Gastrocnemius medialis (tissue), 4 donors: Measurements from ENCODE around the gene GPA33. TPM values are rescaled to one million over a fixed set of nuclear protein-coding genes. Genes with fewer than 3 reads are reported as not detected.

Experiments used
- ATAC-seq, 2 donors: fragments of 150-250 bp; one replicate each; pipeline ENCODE4 v1.9.1; 2016
- DNase-seq, 2 donors: peaks; one replicate each; pipeline ENCODE4 v3.0.0-alpha.2; 2019
- H3K27ac ChIP-seq, 4 donors: fragments of 200-600 bp; sonication (generic); 1 replicate in 1 of 4; 2 replicates in 3 of 4; pipeline ENCODE4 v1.5.1; 2016 to 2018; ENCODE audit warnings: mild to moderate bottlenecking in 2 of 4, moderate library complexity in 1 of 4
- H3K27me3 ChIP-seq, 3 donors: fragments of 200-600 bp; sonication (generic) in 2 of 3; 1 replicate in 1 of 3; 2 replicates in 2 of 3; pipeline versions ENCODE4 v1.5.1 to v1.6.0; 2016 to 2019; ENCODE audit warnings: mild to moderate bottlenecking in 1 of 3, moderate library complexity in 1 of 3
- H3K36me3 ChIP-seq, 2 donors: fragments of 200-600 bp; sonication (generic) in 1 of 2; one replicate each; pipeline ENCODE4 v1.5.1; 2017 to 2018
- H3K4me1 ChIP-seq, 2 donors: fragments of 200-600 bp; sonication (generic) in 1 of 2; one replicate each; pipeline ENCODE4 v1.5.1; 2016 to 2017; ENCODE audit warnings: mild to moderate bottlenecking in 2 of 2
- H3K4me3 ChIP-seq, 4 donors: fragments of 200-600 bp; sonication (generic) in 3 of 4; 1 replicate in 1 of 4; 2 replicates in 3 of 4; pipeline ENCODE4 v1.5.1; 2016 to 2019; ENCODE audit warnings: mild to moderate bottlenecking in 2 of 4
- H3K9me3 ChIP-seq, 3 donors: fragments of 200-600 bp; sonication (generic) in 2 of 3; 1 replicate in 1 of 3; 2 replicates in 2 of 3; pipeline ENCODE4 v1.5.1; 2016 to 2019
- POLR2A ChIP-seq, 2 donors: fragments of 450-650 bp; IDR thresholded peaks; one replicate each; pipeline ENCODE4 v1.6.1; 2017; ENCODE audit warnings: antibody characterized with exemption in 2 of 2, mild to moderate bottlenecking in 2 of 2, moderate library complexity in 2 of 2
- in situ Hi-C, 4 donors: fragments of 200-750 bp; cut with MboI; loops; one replicate each; pipeline versions ENCODE4 v1.15.0 to v1.8.0; 2017; ENCODE audit warnings: low sequenced_read_pairs in 4 of 4
- intact Hi-C: fragments of 100-400 bp; cut with DNase I; formaldehyde crosslinking; loops from one replicate; pipeline ENCODE4 v1.15.1; 2023; ENCODE audit warnings: low total_unique reads
- total RNA-seq, 4 donors: library from RNA; depleted of rRNA; stranded (reverse); fragments of >200 nt; gene quantifications; one replicate each; pipeline versions ENCODE4 v1.1.0 to v1.2.3, GENCODE V29; 2016
- TF ChIP-seq, protein P1 (sequence below), 5 experiments: fragments of 450-650 bp in 3 of 5; fragments of 200-600 bp in 2 of 5; sonication (generic) in 2 of 5; IDR thresholded peaks in 4 of 5; conservative IDR thresholded peaks in 1 of 5; 1 replicate in 4 of 5; 2 replicates in 1 of 5; pipeline ENCODE4 v1.5.1; 2016 to 2019; ENCODE audit warnings: antibody characterized with exemption in 5 of 5, mild to moderate bottlenecking in 3 of 5, moderate library complexity in 3 of 5

GPA33 gene
- total RNA-seq, 4 donors from 2014 or later: 1.9 TPM; not detected in 3

GRCh38 chr1:167105271-167106118, 15.3 kb upstream of the GPA33 start:
- H3K9me3 ChIP-seq: no peaks in the 10 kb centered on the region
- H3K27ac ChIP-seq: peak overlapping the region; percentile 85 to 94 (median 89)
- TF ChIP-seq POLR2A (IDR thresholded peaks at IDR 0.05): peak in 1 of 2 donors; percentile 31
- TF ChIP-seq, protein P1, sequence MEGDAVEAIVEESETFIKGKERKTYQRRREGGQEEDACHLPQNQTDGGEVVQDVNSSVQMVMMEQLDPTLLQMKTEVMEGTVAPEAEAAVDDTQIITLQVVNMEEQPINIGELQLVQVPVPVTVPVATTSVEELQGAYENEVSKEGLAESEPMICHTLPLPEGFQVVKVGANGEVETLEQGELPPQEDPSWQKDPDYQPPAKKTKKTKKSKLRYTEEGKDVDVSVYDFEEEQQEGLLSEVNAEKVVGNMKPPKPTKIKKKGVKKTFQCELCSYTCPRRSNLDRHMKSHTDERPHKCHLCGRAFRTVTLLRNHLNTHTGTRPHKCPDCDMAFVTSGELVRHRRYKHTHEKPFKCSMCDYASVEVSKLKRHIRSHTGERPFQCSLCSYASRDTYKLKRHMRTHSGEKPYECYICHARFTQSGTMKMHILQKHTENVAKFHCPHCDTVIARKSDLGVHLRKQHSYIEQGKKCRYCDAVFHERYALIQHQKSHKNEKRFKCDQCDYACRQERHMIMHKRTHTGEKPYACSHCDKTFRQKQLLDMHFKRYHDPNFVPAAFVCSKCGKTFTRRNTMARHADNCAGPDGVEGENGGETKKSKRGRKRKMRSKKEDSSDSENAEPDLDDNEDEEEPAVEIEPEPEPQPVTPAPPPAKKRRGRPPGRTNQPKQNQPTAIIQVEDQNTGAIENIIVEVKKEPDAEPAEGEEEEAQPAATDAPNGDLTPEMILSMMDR (IDR thresholded peaks at IDR 0.05 in 4 of 5, conservative IDR thresholded peaks at IDR 0.05 in 1 of 5): no peak
- H3K27me3 ChIP-seq: no peaks in the 10 kb centered on the region
- peak overlapping the region in 3 of 4 donors; percentile 10 to 31 (median 22) for H3K4me3 ChIP-seq
- in situ Hi-C loops: no loop called here
- DNase-seq: peak; percentile 42 to 65
- peaks cover 71 to 72% of the 10 kb centered on the region in 2 donors for H3K4me1 ChIP-seq
- intact Hi-C loops: loop anchor here (1.0 to 10.0 kb wide), 4 partner anchors 11 to 829 kb away; partner anchors contain the start of genes CREG1, DCAF6, MPC2 and STYXL2
- no peaks in the 10 kb centered on the region for H3K36me3 ChIP-seq
- ATAC-seq: peak; percentile 91

- Histone ChIP-seq H3K9me3 (no peaks in the 10 kb centered on the region), H3K4me1 (peaks cover 69 to 79% of the 10 kb centered on the region in 2 donors), H3K27me3 (no peaks in the 10 kb centered on the region), H3K36me3 (no peaks in the 10 kb centered on the region), H3K27ac (peak overlapping the region; percentile 85 to 94 (median 89)), H3K4me3 (no peak overlapping the region)
- in situ Hi-C loops: no loop called here
- ATAC-seq (no peak), DNase-seq (no peak)
- TF ChIP-seq, protein P1 (IDR thresholded peaks at IDR 0.05 in 4 of 5, conservative IDR thresholded peaks at IDR 0.05 in 1 of 5): no peak
- no peak for TF ChIP-seq POLR2A (IDR thresholded peaks at IDR 0.05)
- intact Hi-C loops: loop anchor here (2.0 to 10.0 kb wide), 3 partner anchors 33 to 831 kb away; partner anchors contain the start of genes CREG1, DCAF6 and MPC2
Measured at GRCh38 chr1:167104256-167104633, 14.1 kb upstream of the GPA33 start.

- peak overlapping the region; percentile 85 to 94 (median 89) for H3K27ac ChIP-seq
- ATAC-seq (peak; percentile 44 to 67), DNase-seq (no peak)
- no peak overlapping the region for H3K4me3 ChIP-seq
- in situ Hi-C loops: no loop called here
- H3K4me1 ChIP-seq: peaks cover 57 to 79% of the 10 kb centered on the region in 2 donors
- H3K27me3 ChIP-seq: no peaks in the 10 kb centered on the region
- intact Hi-C loops: loop anchor here (10.0 kb wide), 2 partner anchors 452 to 832 kb away; partner anchors contain the start of genes CREG1, DCAF6 and MPC2
- TF ChIP-seq POLR2A (IDR thresholded peaks at IDR 0.05): no peak
- TF ChIP-seq, protein P1 (IDR thresholded peaks at IDR 0.05 in 4 of 5, conservative IDR thresholded peaks at IDR 0.05 in 1 of 5): no peak
- no peaks in the 10 kb centered on the region for H3K36me3 ChIP-seq
- no peaks in the 10 kb centered on the region for H3K9me3 ChIP-seq
Measured at GRCh38 chr1:167102906-167103573, 12.9 kb upstream of the GPA33 start.

- peak overlapping the region; percentile 85 to 94 (median 89) for H3K27ac ChIP-seq
- H3K4me1 ChIP-seq: peaks cover 48 to 66% of the 10 kb centered on the region in 2 donors
- in situ Hi-C loops (no loop called here), intact Hi-C loops (loop anchor here (10.0 kb wide), 2 partner anchors 453 to 833 kb away; partner anchors contain the start of genes CREG1, DCAF6 and MPC2)
- no peaks in the 10 kb centered on the region for H3K27me3 ChIP-seq
- TF ChIP-seq POLR2A (IDR thresholded peaks at IDR 0.05): no peak
- TF ChIP-seq, protein P1 (IDR thresholded peaks at IDR 0.05 in 4 of 5, conservative IDR thresholded peaks at IDR 0.05 in 1 of 5): no peak
- DNase-seq (no peak), ATAC-seq (no peak)
- H3K4me3 ChIP-seq: no peak overlapping the region
- no peaks in the 10 kb centered on the region for H3K36me3 ChIP-seq
- no peaks in the 10 kb centered on the region for H3K9me3 ChIP-seq
Measured at GRCh38 chr1:167101754-167102153, 11.6 kb upstream of the GPA33 start.
